Measurements from ENCODE around the gene TSPAN19.

TSPAN19 gene

GRCh38 chr12:85004204-85004603 lies 31.9 kb downstream of the TSPAN19 start:
- Histone ChIP-seq H3K27ac (ENCODE audit: low read depth, low read length) (no peak overlapping the region), H3K9ac (ENCODE audit: low read length in 5 of 5) (no peak overlapping the region), H3K27me3 (ENCODE audit: control insufficient read depth in 5 of 5, insufficient read depth in 4 of 5, low read length in 5 of 5) (no peaks in the 10 kb centered on the region), H3K9me3 (ENCODE audit: control insufficient read depth in 5 of 5, low read length in 5 of 5) (no peaks in the 10 kb centered on the region), H3K4me3 (ENCODE audit: low read depth in 1 of 5, low read length in 5 of 5) (no peak overlapping the region), H3K36me3 (ENCODE audit: control insufficient read depth in 5 of 5, insufficient read depth in 5 of 5, low read length in 5 of 5) (no peaks in the 10 kb centered on the region), H3K4me1 (ENCODE audit: control insufficient read depth in 5 of 5, insufficient read depth in 5 of 5, low read length in 5 of 5) (peaks cover 2 to 10% (median 7%) of the 10 kb centered on the region in 5 donors)

- no peaks in the 10 kb centered on the region for H3K9me3 ChIP-seq (ENCODE audit: control insufficient read depth in 5 of 5, low read length in 5 of 5)
- no peak overlapping the region for H3K4me3 ChIP-seq (ENCODE audit: low read depth in 1 of 5, low read length in 5 of 5)
- H3K27me3 ChIP-seq (ENCODE audit: control insufficient read depth in 5 of 5, insufficient read depth in 4 of 5, low read length in 5 of 5), result no peaks in the 10 kb centered on the region
- no peak overlapping the region for H3K9ac ChIP-seq (ENCODE audit: low read length in 5 of 5)
- H3K27ac ChIP-seq (ENCODE audit: low read depth, low read length), result no peak overlapping the region
- peaks cover 0 to 5% (median 3%) of the 10 kb centered on the region in 5 donors for H3K4me1 ChIP-seq (ENCODE audit: control insufficient read depth in 5 of 5, insufficient read depth in 5 of 5, low read length in 5 of 5)
- H3K36me3 ChIP-seq (ENCODE audit: control insufficient read depth in 5 of 5, insufficient read depth in 5 of 5, low read length in 5 of 5), result no peaks in the 10 kb centered on the region
Observed at GRCh38 chr12:85002778-85003296, 33.2 kb downstream of the TSPAN19 start.

GRCh38 chr12:85000729-85001128 lies 35.3 kb downstream of the TSPAN19 start:
- H3K4me3 ChIP-seq (ENCODE audit: low read depth in 1 of 5, low read length in 5 of 5), result no peak overlapping the region
- H3K27me3 ChIP-seq (ENCODE audit: control insufficient read depth in 5 of 5, insufficient read depth in 4 of 5, low read length in 5 of 5), result no peaks in the 10 kb centered on the region
- no peaks in the 10 kb centered on the region for H3K4me1 ChIP-seq (ENCODE audit: control insufficient read depth in 5 of 5, insufficient read depth in 5 of 5, low read length in 5 of 5)
- H3K27ac ChIP-seq (ENCODE audit: low read depth, low read length), result no peak overlapping the region
- H3K9ac ChIP-seq (ENCODE audit: low read length in 5 of 5), result no peak overlapping the region
- no peaks in the 10 kb centered on the region for H3K9me3 ChIP-seq (ENCODE audit: control insufficient read depth in 5 of 5, low read length in 5 of 5)
- H3K36me3 ChIP-seq (ENCODE audit: control insufficient read depth in 5 of 5, insufficient read depth in 5 of 5, low read length in 5 of 5), result no peaks in the 10 kb centered on the region

GRCh38 chr12:84998341-84998740 lies 37.7 kb downstream of the TSPAN19 start:
- no peak overlapping the region for H3K27ac ChIP-seq (ENCODE audit: low read depth, low read length)
- H3K4me3 ChIP-seq (ENCODE audit: low read depth in 1 of 5, low read length in 5 of 5), result no peak overlapping the region
- H3K36me3 ChIP-seq (ENCODE audit: control insufficient read depth in 5 of 5, insufficient read depth in 5 of 5, low read length in 5 of 5), result no peaks in the 10 kb centered on the region
- no peaks in the 10 kb centered on the region for H3K4me1 ChIP-seq (ENCODE audit: control insufficient read depth in 5 of 5, insufficient read depth in 5 of 5, low read length in 5 of 5)
- H3K9ac ChIP-seq (ENCODE audit: low read length in 5 of 5), result no peak overlapping the region
- H3K27me3 ChIP-seq (ENCODE audit: control insufficient read depth in 5 of 5, insufficient read depth in 4 of 5, low read length in 5 of 5), result no peaks in the 10 kb centered on the region
- no peaks in the 10 kb centered on the region for H3K9me3 ChIP-seq (ENCODE audit: control insufficient read depth in 5 of 5, low read length in 5 of 5)

- Histone ChIP-seq H3K27me3 (ENCODE audit: control insufficient read depth in 5 of 5, insufficient read depth in 4 of 5, low read length in 5 of 5) (no peaks in the 10 kb centered on the region), H3K4me3 (ENCODE audit: low read depth in 1 of 5, low read length in 5 of 5) (no peak overlapping the region), H3K9ac (ENCODE audit: low read length in 5 of 5) (no peak overlapping the region), H3K4me1 (ENCODE audit: control insufficient read depth in 5 of 5, insufficient read depth in 5 of 5, low read length in 5 of 5) (no peaks in the 10 kb centered on the region), H3K27ac (ENCODE audit: low read depth, low read length) (no peak overlapping the region), H3K9me3 (ENCODE audit: control insufficient read depth in 5 of 5, low read length in 5 of 5) (no peaks in the 10 kb centered on the region), H3K36me3 (ENCODE audit: control insufficient read depth in 5 of 5, insufficient read depth in 5 of 5, low read length in 5 of 5) (no peaks in the 10 kb centered on the region)
Observed at GRCh38 chr12:84996759-84997158, 39.3 kb downstream of the TSPAN19 start.

- H3K36me3 ChIP-seq (ENCODE audit: control insufficient read depth in 5 of 5, insufficient read depth in 5 of 5, low read length in 5 of 5), result no peaks in the 10 kb centered on the region
- H3K27ac ChIP-seq (ENCODE audit: low read depth, low read length), result no peak overlapping the region
- no peaks in the 10 kb centered on the region for H3K9me3 ChIP-seq (ENCODE audit: control insufficient read depth in 5 of 5, low read length in 5 of 5)
- H3K9ac ChIP-seq (ENCODE audit: low read length in 5 of 5), result no peak overlapping the region
- H3K4me3 ChIP-seq (ENCODE audit: low read depth in 1 of 5, low read length in 5 of 5), result no peak overlapping the region
- H3K4me1 ChIP-seq (ENCODE audit: control insufficient read depth in 5 of 5, insufficient read depth in 5 of 5, low read length in 5 of 5), result no peaks in the 10 kb centered on the region
- H3K27me3 ChIP-seq (ENCODE audit: control insufficient read depth in 5 of 5, insufficient read depth in 4 of 5, low read length in 5 of 5), result no peaks in the 10 kb centered on the region
Observed at GRCh38 chr12:84995641-84996040, 40.4 kb downstream of the TSPAN19 start.

GRCh38 chr12:84994426-84994825 lies 41.7 kb downstream of the TSPAN19 start:
- H3K9ac ChIP-seq (ENCODE audit: low read length in 5 of 5), result no peak overlapping the region
- no peaks in the 10 kb centered on the region for H3K9me3 ChIP-seq (ENCODE audit: control insufficient read depth in 5 of 5, low read length in 5 of 5)
- no peak overlapping the region for H3K4me3 ChIP-seq (ENCODE audit: low read depth in 1 of 5, low read length in 5 of 5)
- no peaks in the 10 kb centered on the region for H3K4me1 ChIP-seq (ENCODE audit: control insufficient read depth in 5 of 5, insufficient read depth in 5 of 5, low read length in 5 of 5)
- no peaks in the 10 kb centered on the region for H3K36me3 ChIP-seq (ENCODE audit: control insufficient read depth in 5 of 5, insufficient read depth in 5 of 5, low read length in 5 of 5)
- H3K27me3 ChIP-seq (ENCODE audit: control insufficient read depth in 5 of 5, insufficient read depth in 4 of 5, low read length in 5 of 5), result no peaks in the 10 kb centered on the region
- H3K27ac ChIP-seq (ENCODE audit: low read depth, low read length), result no peak overlapping the region

GRCh38 chr12:84986586-84986985 lies 49.5 kb downstream of the TSPAN19 start:
- Histone ChIP-seq H3K27me3 (ENCODE audit: control insufficient read depth in 5 of 5, insufficient read depth in 4 of 5, low read length in 5 of 5) (no peaks in the 10 kb centered on the region), H3K36me3 (ENCODE audit: control insufficient read depth in 5 of 5, insufficient read depth in 5 of 5, low read length in 5 of 5) (no peaks in the 10 kb centered on the region), H3K4me3 (ENCODE audit: low read depth in 1 of 5, low read length in 5 of 5) (no peak overlapping the region), H3K9me3 (ENCODE audit: control insufficient read depth in 5 of 5, low read length in 5 of 5) (no peaks in the 10 kb centered on the region), H3K9ac (ENCODE audit: low read length in 5 of 5) (no peak overlapping the region), H3K27ac (ENCODE audit: low read depth, low read length) (no peak overlapping the region), H3K4me1 (ENCODE audit: control insufficient read depth in 5 of 5, insufficient read depth in 5 of 5, low read length in 5 of 5) (no peaks in the 10 kb centered on the region)

- Histone ChIP-seq H3K9me3 (ENCODE audit: control insufficient read depth in 5 of 5, low read length in 5 of 5) (no peaks in the 10 kb centered on the region), H3K4me1 (ENCODE audit: control insufficient read depth in 5 of 5, insufficient read depth in 5 of 5, low read length in 5 of 5) (no peaks in the 10 kb centered on the region), H3K9ac (ENCODE audit: low read length in 5 of 5) (no peak overlapping the region), H3K27me3 (ENCODE audit: control insufficient read depth in 5 of 5, insufficient read depth in 4 of 5, low read length in 5 of 5) (no peaks in the 10 kb centered on the region), H3K36me3 (ENCODE audit: control insufficient read depth in 5 of 5, insufficient read depth in 5 of 5, low read length in 5 of 5) (no peaks in the 10 kb centered on the region), H3K27ac (ENCODE audit: low read depth, low read length) (no peak overlapping the region), H3K4me3 (ENCODE audit: low read depth in 1 of 5, low read length in 5 of 5) (no peak overlapping the region)
Observed at GRCh38 chr12:84986117-84986516, 50.0 kb downstream of the TSPAN19 start.

- Histone ChIP-seq H3K9me3 (ENCODE audit: control insufficient read depth in 5 of 5, low read length in 5 of 5) (no peaks in the 10 kb centered on the region), H3K4me3 (ENCODE audit: low read depth in 1 of 5, low read length in 5 of 5) (no peak overlapping the region), H3K36me3 (ENCODE audit: control insufficient read depth in 5 of 5, insufficient read depth in 5 of 5, low read length in 5 of 5) (no peaks in the 10 kb centered on the region), H3K27me3 (ENCODE audit: control insufficient read depth in 5 of 5, insufficient read depth in 4 of 5, low read length in 5 of 5) (no peaks in the 10 kb centered on the region), H3K4me1 (ENCODE audit: control insufficient read depth in 5 of 5, insufficient read depth in 5 of 5, low read length in 5 of 5) (no peaks in the 10 kb centered on the region), H3K27ac (ENCODE audit: low read depth, low read length) (no peak overlapping the region), H3K9ac (ENCODE audit: low read length in 5 of 5) (no peak overlapping the region)
Observed at GRCh38 chr12:84983289-84983688, 52.8 kb downstream of the TSPAN19 start.

GRCh38 chr12:84982888-84983287 lies 53.2 kb downstream of the TSPAN19 start:
- Histone ChIP-seq H3K27ac (ENCODE audit: low read depth, low read length) (no peak overlapping the region), H3K4me3 (ENCODE audit: low read depth in 1 of 5, low read length in 5 of 5) (no peak overlapping the region), H3K4me1 (ENCODE audit: control insufficient read depth in 5 of 5, insufficient read depth in 5 of 5, low read length in 5 of 5) (no peaks in the 10 kb centered on the region), H3K36me3 (ENCODE audit: control insufficient read depth in 5 of 5, insufficient read depth in 5 of 5, low read length in 5 of 5) (no peaks in the 10 kb centered on the region), H3K9ac (ENCODE audit: low read length in 5 of 5) (no peak overlapping the region), H3K9me3 (ENCODE audit: control insufficient read depth in 5 of 5, low read length in 5 of 5) (no peaks in the 10 kb centered on the region), H3K27me3 (ENCODE audit: control insufficient read depth in 5 of 5, insufficient read depth in 4 of 5, low read length in 5 of 5) (no peaks in the 10 kb centered on the region)
